HEK293T (cell line): ENCODE results near the gene TMEM120A.

ENCODE experiments used
- CTCF ChIA-PET: fragments of 350-600 bp; formaldehyde crosslinking; extraction: SDS; loops from one replicate; lab custom pipeline; 2021; ENCODE audit warnings: antibody characterized with exemption, inconsistent platforms; lab: Yijun Ruan, JAX
- POLR2A ChIA-PET: fragments of 350-600 bp; formaldehyde crosslinking; extraction: SDS; loops from one replicate; lab custom pipeline; 2020; ENCODE audit warnings: antibody characterized with exemption, inconsistent platforms; lab: Yijun Ruan, JAX
- DNase-seq: peaks from one replicate; pipeline ENCODE4 v3.0.0; 2012; ENCODE audit warnings: mixed read lengths; ENCODE audit errors: extremely low spot score
- ARNT ChIP-seq: fragments of 450-650 bp; IDR thresholded peaks from 2 replicates; pipeline ENCODE4 v1.6.1; 2017; ENCODE audit warnings: mild to moderate bottlenecking
- BHLHE40 ChIP-seq: fragments of 450-650 bp; IDR thresholded peaks from 2 replicates; pipeline ENCODE4 v1.6.1; 2016; ENCODE audit warnings: mild to moderate bottlenecking, moderate library complexity, borderline replicate concordance
- CTBP1 ChIP-seq: fragments of 450-650 bp; IDR thresholded peaks from 2 replicates; pipeline ENCODE4 v1.6.1; 2016; ENCODE audit warnings: borderline replicate concordance
- ELF4 ChIP-seq: fragments of 450-650 bp; IDR thresholded peaks from 2 replicates; pipeline ENCODE4 v1.6.1; 2017; ENCODE audit warnings: antibody characterized with exemption
- FOXA1 ChIP-seq: fragments of 450-650 bp; IDR thresholded peaks from 2 replicates; pipeline ENCODE4 v1.6.1; 2016; ENCODE audit warnings: mild to moderate bottlenecking
- FOXK2 ChIP-seq: fragments of 450-650 bp; IDR thresholded peaks from 2 replicates; pipeline ENCODE4 v1.6.1; 2016; ENCODE audit warnings: mild to moderate bottlenecking
- FOXM1 ChIP-seq: fragments of 450-650 bp; IDR thresholded peaks from 2 replicates; pipeline ENCODE4 v1.6.1; 2017; ENCODE audit warnings: mild to moderate bottlenecking, borderline replicate concordance
- HDGF ChIP-seq: fragments of 450-650 bp; IDR thresholded peaks from 2 replicates; pipeline ENCODE4 v1.6.1; 2017; ENCODE audit warnings: antibody characterized with exemption, borderline replicate concordance
- L3MBTL2 ChIP-seq: fragments of 450-650 bp; conservative IDR thresholded peaks from 2 replicates; pipeline ENCODE4 v1.6.1; 2016; ENCODE audit warnings: mild to moderate bottlenecking
- LEF1 ChIP-seq: fragments of 450-650 bp; IDR thresholded peaks from 2 replicates; pipeline ENCODE4 v1.6.1; 2017; ENCODE audit warnings: mild to moderate bottlenecking, borderline replicate concordance
- NFRKB ChIP-seq: fragments of 450-650 bp; IDR thresholded peaks from 2 replicates; pipeline ENCODE4 v1.6.1; 2016; ENCODE audit warnings: mild to moderate bottlenecking, moderate library complexity
- PKNOX1 ChIP-seq: fragments of 450-650 bp; IDR thresholded peaks from 2 replicates; pipeline ENCODE4 v1.6.1; 2016
- SP1 ChIP-seq: fragments of 450-650 bp; IDR thresholded peaks from 2 replicates; pipeline ENCODE4 v1.6.1; 2017
- SUZ12 ChIP-seq: fragments of 450-650 bp; IDR thresholded peaks from 2 replicates; pipeline ENCODE4 v1.6.1; 2016; ENCODE audit warnings: mild to moderate bottlenecking
- TARDBP ChIP-seq: fragments of 450-650 bp; IDR thresholded peaks from 2 replicates; pipeline ENCODE4 v1.6.1; 2016
- ZNF384 ChIP-seq: fragments of 450-650 bp; IDR thresholded peaks from 2 replicates; pipeline ENCODE4 v1.6.1; 2016

The TMEM120A gene

GRCh38 chr7:75945297-75946168 lies 48.9 kb downstream of the TMEM120A start:
- ChIA-PET POLR2A (no interaction called here), CTCF (no interaction called here)
- TF ChIP-seq SP1, result no peak
- TF ChIP-seq CTBP1, result no peak
- TF ChIP-seq L3MBTL2, result no peak
- TF ChIP-seq LEF1, result no peak
- TF ChIP-seq NFRKB, result no peak
- TF ChIP-seq ELF4, result no peak
- no peak for TF ChIP-seq ARNT
- TF ChIP-seq FOXM1, result no peak
- no peak for TF ChIP-seq TARDBP
- TF ChIP-seq HDGF, result no peak
- TF ChIP-seq SUZ12, result no peak
- no peak for TF ChIP-seq FOXA1
- TF ChIP-seq ZNF384, result no peak
- TF ChIP-seq BHLHE40, result no peak
- no peak for TF ChIP-seq FOXK2
- no peak for TF ChIP-seq PKNOX1
- DNase-seq, result no peak

DNA sequence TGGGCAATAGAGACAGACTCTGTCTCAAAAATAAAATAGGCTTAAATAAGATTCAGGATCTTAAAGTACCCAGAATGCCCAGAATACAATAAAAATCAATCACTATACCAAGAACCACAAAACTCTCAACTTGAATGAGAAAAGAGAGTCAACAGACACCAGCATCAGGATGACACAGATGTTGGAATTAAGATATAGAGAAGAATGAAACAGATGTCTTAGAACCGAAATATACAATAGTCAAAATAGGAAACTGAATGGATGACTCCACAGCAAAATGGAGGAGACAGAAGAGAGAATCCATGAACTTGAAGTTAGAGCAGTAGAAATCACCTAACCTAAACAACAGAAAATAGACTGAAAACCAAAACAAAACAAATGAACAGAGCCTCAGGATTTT lies 49.9 kb downstream of the TMEM120A start:
- ChIA-PET CTCF (no interaction called here), POLR2A (no interaction called here)
- no peak for DNase-seq
- TF ChIP-seq TARDBP, result no peak
- TF ChIP-seq ELF4, result no peak
- no peak for TF ChIP-seq FOXA1
- no peak for TF ChIP-seq NFRKB
- TF ChIP-seq LEF1, result no peak
- no peak for TF ChIP-seq SP1
- TF ChIP-seq PKNOX1, result no peak
- no peak for TF ChIP-seq ARNT
- TF ChIP-seq SUZ12, result no peak
- TF ChIP-seq FOXK2, result no peak
- no peak for TF ChIP-seq ZNF384
- no peak for TF ChIP-seq CTBP1
- TF ChIP-seq BHLHE40, result no peak

- POLR2A ChIA-PET, result no interaction called here
Measured at GRCh38 chr7:75943864-75944263, 50.5 kb downstream of the TMEM120A start.

DNA sequence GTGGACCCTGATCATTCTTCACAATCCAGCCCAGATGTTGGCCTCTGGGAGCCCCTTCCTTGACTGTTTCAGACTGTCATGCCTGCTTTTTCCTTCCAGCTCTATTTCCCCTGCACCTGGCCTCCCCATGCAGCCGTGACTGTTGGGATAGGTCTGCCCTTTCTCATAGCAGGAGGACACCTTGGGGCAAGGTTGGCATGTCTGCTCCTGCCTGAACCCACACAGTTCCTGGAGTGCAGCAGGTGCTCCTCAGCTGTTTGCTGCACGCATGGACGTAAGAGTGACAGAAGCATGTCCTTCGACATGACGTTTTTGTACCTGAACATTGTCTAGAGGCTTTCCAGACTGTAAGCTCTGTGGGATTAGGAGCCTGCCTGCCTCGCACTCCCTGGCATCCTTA lies 55.5 kb downstream of the TMEM120A start:
- POLR2A ChIA-PET, result no interaction called here
- CTCF ChIA-PET, result no interaction called here
- TF ChIP-seq FOXM1 (no peak), HDGF (no peak), FOXA1 (no peak), TARDBP (no peak)
- DNase-seq, result no peak

More at GRCh38 chr7:75943864-75944263, 50.5 kb downstream of the TMEM120A start:
- CTCF ChIA-PET, result no interaction called here
- no peak for TF ChIP-seq HDGF
- no peak for TF ChIP-seq SUZ12
- no peak for TF ChIP-seq L3MBTL2
- no peak for TF ChIP-seq ZNF384
- TF ChIP-seq FOXK2, result no peak
- no peak for TF ChIP-seq PKNOX1
- TF ChIP-seq ARNT, result no peak
- no peak for TF ChIP-seq TARDBP
- TF ChIP-seq CTBP1, result no peak
- TF ChIP-seq SP1, result no peak
- no peak for TF ChIP-seq BHLHE40
- TF ChIP-seq ELF4, result no peak
- no peak for TF ChIP-seq NFRKB
- no peak for TF ChIP-seq FOXA1
- no peak for TF ChIP-seq FOXM1
- no peak for TF ChIP-seq LEF1
- DNase-seq, result no peak

- CTCF ChIA-PET, result no interaction called here
- no peak for TF ChIP-seq ZNF384
- TF ChIP-seq HDGF, result no peak
- no peak for TF ChIP-seq BHLHE40
- TF ChIP-seq FOXM1, result no peak
- TF ChIP-seq ELF4, result no peak
- DNase-seq, result no peak
- POLR2A ChIA-PET, result no interaction called here
Measured at GRCh38 chr7:75937958-75938786, 56.2 kb downstream of the TMEM120A start.
